Measurements from ENCODE around the gene CENPP.

The CENPP gene

DNA sequence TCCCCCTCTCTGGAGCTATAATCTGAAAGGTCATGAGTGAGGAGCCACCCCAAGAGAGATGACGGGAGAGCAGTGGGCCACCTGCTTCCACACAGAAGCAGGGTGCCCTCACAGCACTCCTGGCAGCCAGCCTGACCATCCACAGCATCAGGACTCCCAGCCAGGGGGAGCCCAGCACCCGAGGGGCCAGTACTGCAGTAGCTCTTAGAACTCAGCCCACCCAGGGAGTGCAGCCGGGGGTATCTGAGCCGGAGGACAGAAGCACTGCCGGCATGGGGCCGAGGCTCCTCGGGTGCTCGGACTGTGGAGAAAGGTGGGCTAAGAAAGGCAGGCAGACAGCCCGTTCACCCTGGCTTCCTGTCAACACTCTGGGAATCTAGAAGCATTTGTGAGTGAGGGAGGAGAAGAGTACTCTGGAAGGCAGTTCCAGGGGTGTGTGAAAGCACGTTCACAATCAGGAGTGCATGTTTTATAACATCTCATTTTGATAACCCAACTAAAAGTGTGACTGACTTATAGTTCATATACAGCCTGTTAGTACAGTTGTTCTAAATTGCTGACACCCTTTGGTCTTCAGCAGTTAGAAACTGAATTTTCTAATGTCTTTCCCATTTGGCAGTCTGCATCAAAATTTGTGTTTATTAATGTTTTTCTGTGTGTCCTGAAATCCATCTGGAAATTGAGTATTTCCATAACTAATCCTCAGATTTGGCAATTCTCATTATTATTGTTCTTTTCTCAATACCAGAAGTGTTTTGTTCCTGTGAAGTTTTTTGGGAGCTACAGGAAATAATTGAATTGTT, 182.5 kb downstream of the CENPP start:
- no peak overlapping the region for H2AFZ ChIP-seq (ENCODE audit: low read depth, low read length, severe bottlenecking)
- H3K4me2 ChIP-seq (ENCODE audit: low read depth, low read length, poor library complexity, severe bottlenecking), result no peak overlapping the region
- no peaks in the 10 kb centered on the region for H3K9me3 ChIP-seq (ENCODE audit: insufficient read depth, low read length)
- H3K27ac ChIP-seq (ENCODE audit: low read depth, low read length), result no peak overlapping the region
- H3K4me3 ChIP-seq (ENCODE audit: insufficient read depth, low read length, poor library complexity, severe bottlenecking), result no peak overlapping the region
- no peaks in the 10 kb centered on the region for H3F3A ChIP-seq (ENCODE audit: insufficient read depth)
- H3K36me3 ChIP-seq (ENCODE audit: low read length), result no peaks in the 10 kb centered on the region
- no peaks in the 10 kb centered on the region for H3K9me2 ChIP-seq (replicated peaks; ENCODE audit: insufficient read depth, low read length)
- H4K20me1 ChIP-seq (ENCODE audit: low read depth, low read length), result no peaks in the 10 kb centered on the region
- H3K79me2 ChIP-seq (ENCODE audit: insufficient read depth, low read length), result no peaks in the 10 kb centered on the region
- TF ChIP-seq EZH2phosphoT487 (conservative IDR thresholded peaks at IDR 0.05; ENCODE audit: low read length) (no peak), CTCF (IDR thresholded peaks at IDR 0.05; ENCODE audit: insufficient read depth, low read length, poor library complexity, severe bottlenecking) (no peak)
- H3K9ac ChIP-seq (ENCODE audit: low read length), result no peak overlapping the region
- no peaks in the 10 kb centered on the region for H3K27me3 ChIP-seq (ENCODE audit: low read length)

DNA sequence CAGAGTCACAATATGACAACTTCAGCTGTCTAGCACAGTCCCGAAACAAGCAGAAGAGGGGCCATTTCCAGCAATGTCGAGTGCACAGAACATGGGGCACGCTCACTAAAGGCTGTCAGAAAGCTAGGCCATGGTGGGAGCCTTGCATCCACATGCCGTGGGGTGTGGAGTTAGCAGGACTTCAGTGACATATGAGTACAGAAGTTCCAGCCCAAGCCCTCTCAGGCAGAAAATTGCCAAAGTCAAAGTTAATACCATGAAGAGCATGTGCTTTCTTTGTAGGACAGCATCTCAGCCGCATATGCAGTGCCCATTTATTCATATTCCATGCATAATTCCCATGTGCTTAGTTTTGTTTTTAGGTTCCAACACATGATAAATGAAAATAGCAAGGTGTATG, 183.3 kb downstream of the CENPP start:
- Histone ChIP-seq H3K27ac (ENCODE audit: low read depth, low read length) (no peak overlapping the region), H3K79me2 (ENCODE audit: insufficient read depth, low read length) (no peaks in the 10 kb centered on the region), H3K36me3 (ENCODE audit: low read length) (no peaks in the 10 kb centered on the region), H3K9me2 (replicated peaks; ENCODE audit: insufficient read depth, low read length) (no peaks in the 10 kb centered on the region), H3K9ac (ENCODE audit: low read length) (no peak overlapping the region), H2AFZ (ENCODE audit: low read depth, low read length, severe bottlenecking) (no peak overlapping the region), H3K4me3 (ENCODE audit: insufficient read depth, low read length, poor library complexity, severe bottlenecking) (no peak overlapping the region), H3K27me3 (ENCODE audit: low read length) (no peaks in the 10 kb centered on the region), H3F3A (ENCODE audit: insufficient read depth) (no peaks in the 10 kb centered on the region), H3K9me3 (ENCODE audit: insufficient read depth, low read length) (no peaks in the 10 kb centered on the region), H4K20me1 (ENCODE audit: low read depth, low read length) (no peaks in the 10 kb centered on the region), H3K4me2 (ENCODE audit: low read depth, low read length, poor library complexity, severe bottlenecking) (no peak overlapping the region)
- TF ChIP-seq CTCF (IDR thresholded peaks at IDR 0.05; ENCODE audit: insufficient read depth, low read length, poor library complexity, severe bottlenecking) (no peak), EZH2phosphoT487 (conservative IDR thresholded peaks at IDR 0.05; ENCODE audit: low read length) (no peak)

DNA sequence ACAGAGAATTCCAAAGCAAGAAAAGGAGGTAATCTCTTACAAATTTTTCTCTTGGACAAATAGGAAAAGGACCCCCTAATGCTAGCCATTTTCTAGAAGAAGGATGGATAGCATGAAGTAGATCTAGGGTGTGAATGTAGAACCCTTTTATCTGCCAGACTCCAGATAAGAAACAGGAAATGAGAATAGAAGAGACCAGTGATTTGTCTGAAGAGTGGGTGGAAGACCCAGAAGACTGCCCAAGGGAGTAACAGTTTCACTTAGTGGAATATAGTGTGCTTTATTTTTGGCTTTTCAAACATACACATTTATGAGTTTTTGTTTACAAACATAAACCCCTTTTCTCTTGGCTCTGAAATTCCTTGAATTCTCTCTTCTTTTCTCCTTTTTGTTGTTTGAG, 185.0 kb downstream of the CENPP start:
- no peaks in the 10 kb centered on the region for H4K20me1 ChIP-seq (ENCODE audit: low read depth, low read length)
- no peaks in the 10 kb centered on the region for H3K79me2 ChIP-seq (ENCODE audit: insufficient read depth, low read length)
- no peaks in the 10 kb centered on the region for H3K36me3 ChIP-seq (ENCODE audit: low read length)
- no peaks in the 10 kb centered on the region for H3K27me3 ChIP-seq (ENCODE audit: low read length)
- no peaks in the 10 kb centered on the region for H3F3A ChIP-seq (ENCODE audit: insufficient read depth)
- H3K9me2 ChIP-seq (replicated peaks; ENCODE audit: insufficient read depth, low read length), result no peaks in the 10 kb centered on the region
- H3K4me3 ChIP-seq (ENCODE audit: insufficient read depth, low read length, poor library complexity, severe bottlenecking), result no peak overlapping the region
- H3K4me2 ChIP-seq (ENCODE audit: low read depth, low read length, poor library complexity, severe bottlenecking), result no peak overlapping the region
- no peak overlapping the region for H2AFZ ChIP-seq (ENCODE audit: low read depth, low read length, severe bottlenecking)
- H3K9ac ChIP-seq (ENCODE audit: low read length), result no peak overlapping the region
- no peak overlapping the region for H3K27ac ChIP-seq (ENCODE audit: low read depth, low read length)
- H3K9me3 ChIP-seq (ENCODE audit: insufficient read depth, low read length), result no peaks in the 10 kb centered on the region
- TF ChIP-seq EZH2phosphoT487 (conservative IDR thresholded peaks at IDR 0.05; ENCODE audit: low read length) (no peak), CTCF (IDR thresholded peaks at IDR 0.05; ENCODE audit: insufficient read depth, low read length, poor library complexity, severe bottlenecking) (no peak)
